ENCODE measurements around the gene AMMECR1.
"Not testable (repeated sequence)": the region's sequence is repeated elsewhere in the genome, so short reads cannot be mapped to it uniquely, and the experiment has no call there.

Gene AMMECR1

DNA sequence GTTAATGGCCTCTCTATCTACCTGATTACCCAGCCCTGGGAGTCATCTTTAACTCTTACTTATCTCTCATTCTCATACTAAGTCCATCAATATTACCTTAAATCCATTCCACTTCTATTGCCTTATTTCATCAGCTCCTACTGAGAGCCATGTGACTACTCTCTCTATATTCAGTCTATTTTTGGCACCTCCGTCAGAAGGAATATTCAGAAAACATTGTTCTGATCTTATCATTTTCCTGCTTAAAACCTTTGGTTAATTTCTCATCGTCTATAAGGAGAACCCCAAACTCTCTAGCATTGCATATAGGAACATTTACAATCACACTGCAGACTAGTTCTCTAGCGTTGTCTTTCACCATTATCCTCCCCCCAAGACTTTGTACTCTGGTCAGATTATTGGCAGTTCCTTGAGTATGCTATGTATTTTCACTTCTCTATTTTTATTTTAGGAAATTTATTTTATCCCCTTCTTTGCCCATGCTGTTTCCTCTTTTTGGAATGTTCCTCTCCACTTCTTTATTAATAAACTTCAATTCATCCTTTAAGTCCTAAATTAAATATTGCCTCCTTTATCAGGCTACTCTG, 13.7 kb upstream of the AMMECR1 start:
- H3K4me3 ChIP-seq (ENCODE audit: insufficient read length, low read depth), result no peak overlapping the region

DNA sequence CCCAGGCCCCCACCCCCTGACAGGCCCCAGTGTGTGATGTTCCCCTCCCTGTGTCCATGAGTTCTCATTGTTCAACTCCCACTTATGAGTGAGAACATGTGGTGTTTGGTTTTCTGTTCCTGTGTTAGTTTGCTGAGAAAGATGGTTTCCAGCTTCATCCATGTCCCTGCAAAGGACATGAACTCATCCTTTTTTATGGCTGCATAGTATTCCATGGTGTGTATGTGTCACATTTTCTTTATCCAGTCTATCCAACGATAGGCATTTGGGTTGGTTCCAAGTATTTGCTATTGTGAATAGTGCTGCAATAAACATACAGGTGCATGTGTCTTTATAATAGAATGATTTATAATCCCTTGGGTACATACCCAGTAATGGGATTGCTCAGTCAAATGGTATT, 10.7 kb upstream of the AMMECR1 start:
- H3K9ac ChIP-seq (ENCODE audit: insufficient read length, low read depth); H3K27me3 ChIP-seq (ENCODE audit: insufficient read depth, insufficient read length); H3K4me1 ChIP-seq (ENCODE audit: insufficient read depth, insufficient read length); H3K9me3 ChIP-seq (ENCODE audit: insufficient read depth, low read length); DNase-seq (ENCODE audit: low read depth, low spot score); H3K4me3 ChIP-seq (ENCODE audit: insufficient read length, low read depth); H3K36me3 ChIP-seq (ENCODE audit: insufficient read depth, insufficient read length, low read length): not testable (repeated sequence)

More for the DNA sequence above, 13.7 kb upstream of the AMMECR1 start:
- Histone ChIP-seq H3K9me3 (ENCODE audit: insufficient read depth, low read length) (no peaks in the 10 kb centered on the region), H3K4me1 (ENCODE audit: insufficient read depth, insufficient read length) (no peaks in the 10 kb centered on the region), H3K9ac (ENCODE audit: insufficient read length, low read depth) (no peak overlapping the region), H3K27me3 (ENCODE audit: insufficient read depth, insufficient read length) (no peaks in the 10 kb centered on the region), H3K36me3 (ENCODE audit: insufficient read depth, insufficient read length, low read length) (no peaks in the 10 kb centered on the region)
- no peak for DNase-seq (ENCODE audit: low read depth, low spot score)
- no peak for TF ChIP-seq ZNF274 (IDR thresholded peaks at IDR 0.05; ENCODE audit: low read depth, low read length)
- TF ChIP-seq YY1 (IDR thresholded peaks at IDR 0.05; ENCODE audit: insufficient read depth, insufficient read length), result no peak
- TF ChIP-seq SUZ12 (IDR thresholded peaks at IDR 0.05; ENCODE audit: extremely low read depth, insufficient read depth, insufficient read length), result no peak

DNA sequence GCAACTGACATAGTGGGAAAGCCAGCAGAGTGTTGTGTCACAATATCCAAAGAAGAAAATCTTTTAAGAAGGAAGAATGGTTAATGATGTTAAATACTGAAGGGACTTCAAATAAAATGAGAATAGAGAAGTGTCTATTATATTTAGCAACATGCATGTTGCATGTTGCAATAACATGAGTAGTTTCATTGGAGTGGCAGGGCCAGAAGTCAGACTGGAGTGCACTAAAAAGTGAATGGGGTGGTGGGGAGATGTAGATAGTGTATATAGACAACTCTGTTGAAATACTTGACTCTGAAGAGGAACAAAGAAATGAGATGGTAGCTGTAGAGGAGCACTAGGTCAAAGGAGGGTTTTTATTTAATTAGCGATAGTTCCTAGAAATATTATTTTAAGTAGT, 9.5 kb upstream of the AMMECR1 start:
- no peak for DNase-seq (ENCODE audit: low read depth, low spot score)
- Histone ChIP-seq H3K36me3 (ENCODE audit: insufficient read depth, insufficient read length, low read length) (no peaks in the 10 kb centered on the region), H3K9me3 (ENCODE audit: insufficient read depth, low read length) (no peaks in the 10 kb centered on the region)

DNA sequence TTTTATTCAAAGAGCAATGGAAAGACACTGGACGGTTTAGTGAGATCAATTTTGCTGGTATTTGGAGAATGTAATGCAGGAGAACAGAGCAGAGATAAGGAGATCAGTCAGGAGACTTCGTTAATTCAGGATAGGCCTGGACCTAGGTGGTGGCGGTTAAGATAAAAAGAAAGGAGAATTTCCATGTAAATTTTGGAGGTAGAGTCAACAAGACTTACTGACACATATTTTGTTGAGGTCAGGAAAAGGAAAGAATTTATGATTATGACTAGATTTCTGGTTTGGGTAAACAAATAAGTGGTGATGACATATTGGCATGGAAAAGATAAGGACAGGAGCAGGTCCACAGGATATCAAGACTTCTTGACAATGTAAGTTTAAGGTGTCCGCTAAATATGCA, 8.8 kb upstream of the AMMECR1 start:
- TF ChIP-seq YY1 (IDR thresholded peaks at IDR 0.05; ENCODE audit: insufficient read depth, insufficient read length) (no peak), SUZ12 (IDR thresholded peaks at IDR 0.05; ENCODE audit: extremely low read depth, insufficient read depth, insufficient read length) (no peak), ZNF274 (IDR thresholded peaks at IDR 0.05; ENCODE audit: low read depth, low read length) (no peak)
- DNase-seq (ENCODE audit: low read depth, low spot score), result no peak

More for the DNA sequence above, 9.5 kb upstream of the AMMECR1 start:
- TF ChIP-seq ZNF274 (IDR thresholded peaks at IDR 0.05; ENCODE audit: low read depth, low read length) (no peak), SUZ12 (IDR thresholded peaks at IDR 0.05; ENCODE audit: extremely low read depth, insufficient read depth, insufficient read length) (no peak), YY1 (IDR thresholded peaks at IDR 0.05; ENCODE audit: insufficient read depth, insufficient read length) (no peak)
- Histone ChIP-seq H3K4me1 (ENCODE audit: insufficient read depth, insufficient read length) (no peaks in the 10 kb centered on the region), H3K9ac (ENCODE audit: insufficient read length, low read depth) (no peak overlapping the region), H3K27me3 (ENCODE audit: insufficient read depth, insufficient read length) (no peaks in the 10 kb centered on the region), H3K4me3 (ENCODE audit: insufficient read length, low read depth) (no peak overlapping the region)

DNA sequence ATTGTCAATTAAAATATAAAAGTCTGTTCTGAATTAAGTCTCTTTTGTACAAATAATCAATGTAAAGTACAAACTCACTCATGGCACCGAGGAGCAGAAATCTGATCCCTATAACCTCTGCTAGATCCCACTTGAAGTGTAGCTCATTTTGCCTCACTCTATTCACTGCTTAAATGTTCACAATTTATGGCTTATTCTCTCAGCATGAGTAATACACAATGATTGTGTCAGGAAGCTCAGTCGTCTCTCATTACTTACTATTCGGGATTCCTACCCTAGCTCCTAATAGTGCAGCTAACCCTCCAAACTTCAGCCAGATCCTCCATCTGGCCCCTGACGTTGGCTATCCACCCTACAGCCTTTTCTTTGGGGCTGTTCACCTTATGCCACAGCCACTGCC, 4.7 kb upstream of the AMMECR1 start:
- no peak for DNase-seq (ENCODE audit: low read depth, low spot score)
- no peaks in the 10 kb centered on the region for H3K4me1 ChIP-seq (ENCODE audit: insufficient read depth, insufficient read length)
- no peak for TF ChIP-seq ZNF274 (IDR thresholded peaks at IDR 0.05; ENCODE audit: low read depth, low read length)
- TF ChIP-seq SUZ12 (IDR thresholded peaks at IDR 0.05; ENCODE audit: extremely low read depth, insufficient read depth, insufficient read length), result no peak
- no peak for TF ChIP-seq YY1 (IDR thresholded peaks at IDR 0.05; ENCODE audit: insufficient read depth, insufficient read length)
- H3K9ac ChIP-seq (ENCODE audit: insufficient read length, low read depth), result no peak overlapping the region
- H3K36me3 ChIP-seq (ENCODE audit: insufficient read depth, insufficient read length, low read length), result no peaks in the 10 kb centered on the region
- H3K27me3 ChIP-seq (ENCODE audit: insufficient read depth, insufficient read length), result peaks cover 16% of the 10 kb centered on the region
- H3K4me3 ChIP-seq (ENCODE audit: insufficient read length, low read depth), result no peak overlapping the region
- H3K9me3 ChIP-seq (ENCODE audit: insufficient read depth, low read length), result no peaks in the 10 kb centered on the region

More for the DNA sequence above, 8.8 kb upstream of the AMMECR1 start:
- H3K9me3 ChIP-seq (ENCODE audit: insufficient read depth, low read length), result no peaks in the 10 kb centered on the region
- no peak overlapping the region for H3K4me3 ChIP-seq (ENCODE audit: insufficient read length, low read depth)
- no peak overlapping the region for H3K9ac ChIP-seq (ENCODE audit: insufficient read length, low read depth)
- H3K36me3 ChIP-seq (ENCODE audit: insufficient read depth, insufficient read length, low read length), result no peaks in the 10 kb centered on the region
- H3K4me1 ChIP-seq (ENCODE audit: insufficient read depth, insufficient read length), result no peaks in the 10 kb centered on the region
- no peaks in the 10 kb centered on the region for H3K27me3 ChIP-seq (ENCODE audit: insufficient read depth, insufficient read length)

- no peak for TF ChIP-seq ZNF274 (IDR thresholded peaks at IDR 0.05; ENCODE audit: low read depth, low read length)
- TF ChIP-seq SUZ12 (IDR thresholded peaks at IDR 0.05; ENCODE audit: extremely low read depth, insufficient read depth, insufficient read length), result no peak
- TF ChIP-seq YY1 (IDR thresholded peaks at IDR 0.05; ENCODE audit: insufficient read depth, insufficient read length), result no peak
- peaks cover 16% of the 10 kb centered on the region for H3K27me3 ChIP-seq (ENCODE audit: insufficient read depth, insufficient read length)
- no peak for DNase-seq (ENCODE audit: low read depth, low spot score)
- no peaks in the 10 kb centered on the region for H3K4me1 ChIP-seq (ENCODE audit: insufficient read depth, insufficient read length)
- no peaks in the 10 kb centered on the region for H3K36me3 ChIP-seq (ENCODE audit: insufficient read depth, insufficient read length, low read length)
- no peaks in the 10 kb centered on the region for H3K9me3 ChIP-seq (ENCODE audit: insufficient read depth, low read length)
- H3K4me3 ChIP-seq (ENCODE audit: insufficient read length, low read depth), result no peak overlapping the region
- H3K9ac ChIP-seq (ENCODE audit: insufficient read length, low read depth), result no peak overlapping the region
Measured at GRCh38 chrX:110321670-110322069, 3.8 kb upstream of the AMMECR1 start.

- Histone ChIP-seq H3K4me1 (ENCODE audit: insufficient read depth, insufficient read length) (no peaks in the 10 kb centered on the region), H3K36me3 (ENCODE audit: insufficient read depth, insufficient read length, low read length) (no peaks in the 10 kb centered on the region), H3K27me3 (ENCODE audit: insufficient read depth, insufficient read length) (peaks cover 16% of the 10 kb centered on the region), H3K4me3 (ENCODE audit: insufficient read length, low read depth) (no peak overlapping the region), H3K9me3 (ENCODE audit: insufficient read depth, low read length) (no peaks in the 10 kb centered on the region), H3K9ac (ENCODE audit: insufficient read length, low read depth) (no peak overlapping the region)
- no peak for DNase-seq (ENCODE audit: low read depth, low spot score)
- TF ChIP-seq ZNF274 (IDR thresholded peaks at IDR 0.05; ENCODE audit: low read depth, low read length) (no peak), YY1 (IDR thresholded peaks at IDR 0.05; ENCODE audit: insufficient read depth, insufficient read length) (no peak), SUZ12 (IDR thresholded peaks at IDR 0.05; ENCODE audit: extremely low read depth, insufficient read depth, insufficient read length) (no peak)
Measured at GRCh38 chrX:110321081-110321480, 3.2 kb upstream of the AMMECR1 start.
